ENCODE measurements around the gene ATP5PD.

ATP5PD gene

GRCh38 chr17:75046407-75047289, at the start of gene ATP5PD, which contains the start of gene KCTD2:
Gene ATP5PD, minus strand, starts transcription at chr17:75046969. Its CDS starts 4,319 bp downstream, at chr17:75042650.
Gene KCTD2, plus strand, starts transcription at chr17:75047225. Its CDS starts 26 bp downstream, at chr17:75047251.
- TF ChIP-seq GATA3 (IDR thresholded peaks at IDR 0.05; ENCODE audit: low read depth, low read length) (no peak), GATA2 (IDR thresholded peaks at IDR 0.05; ENCODE audit: low read depth, low read length) (no peak; the same call in 1 of the 2 replicates)

GRCh38 chr17:75096082-75096625, 49.4 kb upstream of the ATP5PD start:
- TF ChIP-seq GATA2 (IDR thresholded peaks at IDR 0.05; ENCODE audit: low read depth, low read length) (no peak), GATA3 (IDR thresholded peaks at IDR 0.05; ENCODE audit: low read depth, low read length) (no peak)

- TF ChIP-seq GATA2 (IDR thresholded peaks at IDR 0.05; ENCODE audit: low read depth, low read length) (no peak), GATA3 (IDR thresholded peaks at IDR 0.05; ENCODE audit: low read depth, low read length) (no peak)
These were observed 48.2 kb upstream of the ATP5PD start for GRCh38 chr17:75094871-75095399.

GRCh38 chr17:75093548-75094158, 46.9 kb upstream of the ATP5PD start:
- TF ChIP-seq GATA2 (IDR thresholded peaks at IDR 0.05; ENCODE audit: low read depth, low read length) (no peak), GATA3 (IDR thresholded peaks at IDR 0.05; ENCODE audit: low read depth, low read length) (no peak)

- TF ChIP-seq GATA3 (IDR thresholded peaks at IDR 0.05; ENCODE audit: low read depth, low read length) (no peak), GATA2 (IDR thresholded peaks at IDR 0.05; ENCODE audit: low read depth, low read length) (no peak)
These were observed 45.1 kb upstream of the ATP5PD start for GRCh38 chr17:75091855-75092327.

GRCh38 chr17:75090871-75091854, 44.4 kb upstream of the ATP5PD start:
- no peak for TF ChIP-seq GATA2 (IDR thresholded peaks at IDR 0.05; ENCODE audit: low read depth, low read length)
- TF ChIP-seq GATA3 (IDR thresholded peaks at IDR 0.05; ENCODE audit: low read depth, low read length), result no peak

- no peak for TF ChIP-seq GATA2 (IDR thresholded peaks at IDR 0.05; ENCODE audit: low read depth, low read length)
These were observed 42.0 kb upstream of the ATP5PD start for GRCh38 chr17:75088465-75089417.

- no peak for TF ChIP-seq GATA2 (IDR thresholded peaks at IDR 0.05; ENCODE audit: low read depth, low read length)
- no peak for TF ChIP-seq GATA3 (IDR thresholded peaks at IDR 0.05; ENCODE audit: low read depth, low read length)
These were observed 41.0 kb upstream of the ATP5PD start, which contains the start of gene SLC16A5 for GRCh38 chr17:75087558-75088453. Gene SLC16A5, plus strand, starts transcription at chr17:75087954. Its CDS starts 5,683 bp downstream, at chr17:75093637.

- TF ChIP-seq GATA2 (IDR thresholded peaks at IDR 0.05; ENCODE audit: low read depth, low read length) (no peak), GATA3 (IDR thresholded peaks at IDR 0.05; ENCODE audit: low read depth, low read length) (no peak)
These were observed 40.4 kb upstream of the ATP5PD start for GRCh38 chr17:75087182-75087557.

GRCh38 chr17:75086496-75087181, 39.9 kb upstream of the ATP5PD start:
- no peak for TF ChIP-seq GATA3 (IDR thresholded peaks at IDR 0.05; ENCODE audit: low read depth, low read length)
- no peak for TF ChIP-seq GATA2 (IDR thresholded peaks at IDR 0.05; ENCODE audit: low read depth, low read length)
